Measurements from ENCODE around the gene PRKN.

Gene PRKN

GRCh38 chr6:161837854-161838253, 889.7 kb downstream of the PRKN start:
- no peak for DNase-seq (ENCODE audit: low spot score)
- in situ Hi-C loops (cut with MboI; ENCODE audit: low sequenced_read_pairs, unreplicated experiment), result no loop called here
- TF ChIP-seq, protein P1, sequence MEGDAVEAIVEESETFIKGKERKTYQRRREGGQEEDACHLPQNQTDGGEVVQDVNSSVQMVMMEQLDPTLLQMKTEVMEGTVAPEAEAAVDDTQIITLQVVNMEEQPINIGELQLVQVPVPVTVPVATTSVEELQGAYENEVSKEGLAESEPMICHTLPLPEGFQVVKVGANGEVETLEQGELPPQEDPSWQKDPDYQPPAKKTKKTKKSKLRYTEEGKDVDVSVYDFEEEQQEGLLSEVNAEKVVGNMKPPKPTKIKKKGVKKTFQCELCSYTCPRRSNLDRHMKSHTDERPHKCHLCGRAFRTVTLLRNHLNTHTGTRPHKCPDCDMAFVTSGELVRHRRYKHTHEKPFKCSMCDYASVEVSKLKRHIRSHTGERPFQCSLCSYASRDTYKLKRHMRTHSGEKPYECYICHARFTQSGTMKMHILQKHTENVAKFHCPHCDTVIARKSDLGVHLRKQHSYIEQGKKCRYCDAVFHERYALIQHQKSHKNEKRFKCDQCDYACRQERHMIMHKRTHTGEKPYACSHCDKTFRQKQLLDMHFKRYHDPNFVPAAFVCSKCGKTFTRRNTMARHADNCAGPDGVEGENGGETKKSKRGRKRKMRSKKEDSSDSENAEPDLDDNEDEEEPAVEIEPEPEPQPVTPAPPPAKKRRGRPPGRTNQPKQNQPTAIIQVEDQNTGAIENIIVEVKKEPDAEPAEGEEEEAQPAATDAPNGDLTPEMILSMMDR (IDR thresholded peaks at IDR 0.05; ENCODE audit: borderline replicate concordance, control extremely low read depth, extremely low read depth, insufficient read depth, missing control alignments), result no peak

DNA sequence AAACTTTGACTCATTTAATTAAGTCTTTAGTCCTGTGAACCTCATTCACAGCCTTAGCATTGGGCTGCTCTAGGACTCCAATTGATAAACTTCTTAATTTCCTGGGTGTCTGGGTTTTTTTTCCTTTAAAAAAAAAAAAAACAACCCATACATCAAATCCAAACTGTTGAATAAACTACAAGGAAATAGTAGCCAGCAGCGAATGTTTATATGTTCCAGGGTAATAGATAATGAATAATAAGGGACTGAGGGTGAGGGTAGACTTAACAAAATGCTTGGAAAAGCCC, 890.2 kb downstream of the PRKN start:
- TF ChIP-seq, protein P1 (IDR thresholded peaks at IDR 0.05; ENCODE audit: borderline replicate concordance, control extremely low read depth, extremely low read depth, insufficient read depth, missing control alignments), result no peak
- DNase-seq (ENCODE audit: low spot score), result no peak
- in situ Hi-C loops (cut with MboI; ENCODE audit: low sequenced_read_pairs, unreplicated experiment), result no loop called here

- TF ChIP-seq, protein P1 (IDR thresholded peaks at IDR 0.05; ENCODE audit: borderline replicate concordance, control extremely low read depth, extremely low read depth, insufficient read depth, missing control alignments), result no peak
- in situ Hi-C loops (cut with MboI; ENCODE audit: low sequenced_read_pairs, unreplicated experiment), result no loop called here
- no peak for DNase-seq (ENCODE audit: low spot score)
Observed at GRCh38 chr6:161836643-161837448, 890.7 kb downstream of the PRKN start.

- no peak for DNase-seq (ENCODE audit: low spot score)
- TF ChIP-seq, protein P1 (IDR thresholded peaks at IDR 0.05; ENCODE audit: borderline replicate concordance, control extremely low read depth, extremely low read depth, insufficient read depth, missing control alignments), result no peak
- in situ Hi-C loops (cut with MboI; ENCODE audit: low sequenced_read_pairs, unreplicated experiment), result no loop called here
Observed at GRCh38 chr6:161835500-161836215, 891.9 kb downstream of the PRKN start.

GRCh38 chr6:161834426-161834825, 893.1 kb downstream of the PRKN start:
- no peak for DNase-seq (ENCODE audit: low spot score)
- in situ Hi-C loops (cut with MboI; ENCODE audit: low sequenced_read_pairs, unreplicated experiment), result no loop called here
- TF ChIP-seq, protein P1 (IDR thresholded peaks at IDR 0.05; ENCODE audit: borderline replicate concordance, control extremely low read depth, extremely low read depth, insufficient read depth, missing control alignments), result no peak

- no peak for DNase-seq (ENCODE audit: low spot score)
- TF ChIP-seq, protein P1 (IDR thresholded peaks at IDR 0.05; ENCODE audit: borderline replicate concordance, control extremely low read depth, extremely low read depth, insufficient read depth, missing control alignments), result no peak
- in situ Hi-C loops (cut with MboI; ENCODE audit: low sequenced_read_pairs, unreplicated experiment), result no loop called here
Observed at GRCh38 chr6:161833099-161833860, 894.3 kb downstream of the PRKN start.

All from GM13976 (cell line).